ENCODE results near the gene SEMA6A.

Gene SEMA6A

GRCh38 chr5:116455061-116455460, 119.6 kb downstream of the SEMA6A start:
- no peak overlapping the region for H3K9ac ChIP-seq
- H3K36me3 ChIP-seq (ENCODE audit: insufficient read depth): no peaks in the 10 kb centered on the region
- no peak overlapping the region for H2AFZ ChIP-seq (ENCODE audit: low read depth)
- H4K20me1 ChIP-seq (ENCODE audit: insufficient read depth): no peaks in the 10 kb centered on the region
- no peak overlapping the region for H3K27ac ChIP-seq
- peaks cover 33% of the 10 kb centered on the region for H3K4me1 ChIP-seq (ENCODE audit: low read depth, poor library complexity, severe bottlenecking)
- TF ChIP-seq CTCF (conservative IDR thresholded peaks at IDR 0.05; ENCODE audit: low read depth, low read length): no peak
- H3K4me2 ChIP-seq: peak overlapping the region; percentile 56
- H3K4me3 ChIP-seq (IDR thresholded peaks at IDR 0.05; ENCODE audit: insufficient read depth, low read depth, low read length): no peak overlapping the region
- peaks cover 27% of the 10 kb centered on the region; the same call in 1 of the 2 replicates for H3K27me3 ChIP-seq (ENCODE audit: insufficient read depth, low read depth)
- no peaks in the 10 kb centered on the region for H3K79me2 ChIP-seq (ENCODE audit: insufficient read depth, low read depth)

- H3K4me1 ChIP-seq (ENCODE audit: low read depth, poor library complexity, severe bottlenecking): peaks cover 33% of the 10 kb centered on the region
- no peaks in the 10 kb centered on the region for H4K20me1 ChIP-seq (ENCODE audit: insufficient read depth)
- no peak overlapping the region for H3K27ac ChIP-seq
- H2AFZ ChIP-seq (ENCODE audit: low read depth): no peak overlapping the region
- no peak overlapping the region for H3K4me3 ChIP-seq (IDR thresholded peaks at IDR 0.05; ENCODE audit: insufficient read depth, low read depth, low read length)
- H3K36me3 ChIP-seq (ENCODE audit: insufficient read depth): no peaks in the 10 kb centered on the region
- H3K4me2 ChIP-seq: peak overlapping the region; percentile 56
- no peaks in the 10 kb centered on the region for H3K79me2 ChIP-seq (ENCODE audit: insufficient read depth, low read depth)
- no peak overlapping the region for H3K9ac ChIP-seq
- peaks cover 27% of the 10 kb centered on the region; the same call in 1 of the 2 replicates for H3K27me3 ChIP-seq (ENCODE audit: insufficient read depth, low read depth)
- no peak for TF ChIP-seq CTCF (conservative IDR thresholded peaks at IDR 0.05; ENCODE audit: low read depth, low read length)
Measured at GRCh38 chr5:116454417-116454927, 120.2 kb downstream of the SEMA6A start.

GRCh38 chr5:116453988-116454411, 120.6 kb downstream of the SEMA6A start:
- Histone ChIP-seq H3K27ac (no peak overlapping the region), H3K4me1 (ENCODE audit: low read depth, poor library complexity, severe bottlenecking) (peaks cover 33% of the 10 kb centered on the region), H3K9ac (no peak overlapping the region), H3K36me3 (ENCODE audit: insufficient read depth) (no peaks in the 10 kb centered on the region), H4K20me1 (ENCODE audit: insufficient read depth) (no peaks in the 10 kb centered on the region), H2AFZ (ENCODE audit: low read depth) (no peak overlapping the region), H3K27me3 (ENCODE audit: insufficient read depth, low read depth) (peaks cover 27% of the 10 kb centered on the region; the same call in 1 of the 2 replicates), H3K4me3 (IDR thresholded peaks at IDR 0.05; ENCODE audit: insufficient read depth, low read depth, low read length) (no peak overlapping the region), H3K79me2 (ENCODE audit: insufficient read depth, low read depth) (no peaks in the 10 kb centered on the region), H3K4me2 (peak overlapping the region; percentile 56)
- no peak for TF ChIP-seq CTCF (conservative IDR thresholded peaks at IDR 0.05; ENCODE audit: low read depth, low read length)

- H3K36me3 ChIP-seq (ENCODE audit: insufficient read depth): no peaks in the 10 kb centered on the region
Measured at GRCh38 chr5:116452774-116453368, 121.8 kb downstream of the SEMA6A start.

More at GRCh38 chr5:116452774-116453368, 121.8 kb downstream of the SEMA6A start:
- Histone ChIP-seq H4K20me1 (ENCODE audit: insufficient read depth) (no peaks in the 10 kb centered on the region), H3K27me3 (ENCODE audit: insufficient read depth, low read depth) (peaks cover 27% of the 10 kb centered on the region; the same call in 1 of the 2 replicates), H3K4me3 (IDR thresholded peaks at IDR 0.05; ENCODE audit: insufficient read depth, low read depth, low read length) (no peak overlapping the region), H3K4me1 (ENCODE audit: low read depth, poor library complexity, severe bottlenecking) (peaks cover 33% of the 10 kb centered on the region), H2AFZ (ENCODE audit: low read depth) (no peak overlapping the region), H3K4me2 (no peak overlapping the region), H3K27ac (no peak overlapping the region), H3K9ac (no peak overlapping the region), H3K79me2 (ENCODE audit: insufficient read depth, low read depth) (no peaks in the 10 kb centered on the region)
- no peak for TF ChIP-seq CTCF (conservative IDR thresholded peaks at IDR 0.05; ENCODE audit: low read depth, low read length)

All from KMS-11 (cell line).